GM18858 (cell line): ENCODE data around the gene PCLO.
"Not testable (repeated sequence)": the region's sequence is repeated elsewhere in the genome, so short reads cannot be mapped to it uniquely, and the experiment has no call there.

Experiments used
- ATAC-seq: cut with Tn5 transposase; IDR thresholded peaks from one replicate; pipeline ENCODE4 v1.9.1; 2021; ENCODE audit not compliant: unreplicated experiment

PCLO gene

GRCh38 chr7:82742163-82742562, 420.5 kb downstream of the PCLO start:
- no peak for ATAC-seq

- ATAC-seq, result no peak
Measured at GRCh38 chr7:82741493-82741892, 421.2 kb downstream of the PCLO start.

- no peak for ATAC-seq
Measured at GRCh38 chr7:82740246-82740848, 422.3 kb downstream of the PCLO start.

- ATAC-seq, result no peak
Measured at GRCh38 chr7:82736633-82737032, 426.1 kb downstream of the PCLO start.

GRCh38 chr7:82732677-82733076, 430.0 kb downstream of the PCLO start:
- no peak for ATAC-seq

- no peak for ATAC-seq
Measured at GRCh38 chr7:82729172-82730030, 433.3 kb downstream of the PCLO start.

- no peak for ATAC-seq
Measured at GRCh38 chr7:82726038-82726800, 436.5 kb downstream of the PCLO start.

GRCh38 chr7:82723411-82723810, 439.3 kb downstream of the PCLO start:
- no peak for ATAC-seq

GRCh38 chr7:82722946-82723345, 439.7 kb downstream of the PCLO start:
- ATAC-seq, result no peak

GRCh38 chr7:82715344-82715743, 447.3 kb downstream of the PCLO start:
- no peak for ATAC-seq

- no peak for ATAC-seq
Measured at GRCh38 chr7:82714883-82715282, 447.8 kb downstream of the PCLO start.

GRCh38 chr7:82713506-82713905, 449.2 kb downstream of the PCLO start:
- no peak for ATAC-seq

GRCh38 chr7:82706344-82706743, 456.3 kb downstream of the PCLO start:
- not testable (repeated sequence) for ATAC-seq

GRCh38 chr7:82705517-82706260, 457.0 kb downstream of the PCLO start:
- ATAC-seq, result no peak

- ATAC-seq, result no peak
Measured at GRCh38 chr7:82704121-82704520, 458.6 kb downstream of the PCLO start.
